HS-27A (cell line): ENCODE data around the gene FAM171A1.

Source experiments
- DNase-seq: peaks from one replicate; pipeline ENCODE4 v3.0.0-alpha.2; 2012; ENCODE audit warnings: low read depth, missing footprints

The FAM171A1 gene

GRCh38 chr10:15168786-15169554, 202.1 kb downstream of the FAM171A1 start:
- peak; percentile 52 for DNase-seq

- peak; percentile 40 for DNase-seq
Measured at GRCh38 chr10:15168291-15168785, 202.8 kb downstream of the FAM171A1 start, which contains the start of gene NMT2. TSS of gene NMT2 (minus strand) at chr10:15168693. CDS start at chr10:15168612, 81 bp downstream.

GRCh38 chr10:15167411-15168290, 203.4 kb downstream of the FAM171A1 start:
- peak; percentile 8 for DNase-seq

- no peak for DNase-seq
Measured at GRCh38 chr10:15166325-15166724, 204.8 kb downstream of the FAM171A1 start.

GRCh38 chr10:15163253-15163828, 207.7 kb downstream of the FAM171A1 start:
- no peak for DNase-seq
